B cell (primary cell): Measurements from ENCODE around the gene GDF11. TPM values are rescaled to one million over a fixed set of nuclear protein-coding genes. Genes with fewer than 3 reads are reported as not detected.

ENCODE experiments used
- ATAC-seq: fragments of 200-7000 bp; cut with Tn5 transposase; one replicate; pipeline ENCODE4 v1.10.0; 2021; ENCODE audit warnings: low read depth, mild to moderate bottlenecking, moderate number of reproducible peaks, moderate library complexity
- CTCF ChIA-PET: fragments of 350-600 bp; sonication (Branson Sonifier 250); formaldehyde crosslinking; loops from one replicate; lab custom pipeline; 2021; ENCODE audit warnings: antibody characterized with exemption, inconsistent platforms; lab: Charles Lee
- POLR2A ChIA-PET: fragments of 350-600 bp; sonication (Branson Sonifier 250); formaldehyde crosslinking; loops from one replicate; lab custom pipeline; 2021; ENCODE audit warnings: antibody characterized with exemption; lab: Charles Lee
- DNase-seq: peaks from one replicate; pipeline ENCODE4 v3.0.0; 2013
- H2AFZ ChIP-seq: 2 replicates; pipeline ENCODE4 v1.6.1; 2012; ENCODE audit warnings: mild to moderate bottlenecking, low read depth, low read length; ENCODE audit not compliant: insufficient read depth, poor library complexity, severe bottlenecking
- H3K27ac ChIP-seq, 2 donors: 1 replicate in 1 of 2; 2 replicates in 1 of 2; pipeline ENCODE4 v1.5.1; 2012 to 2013; ENCODE audit warnings: low read length in 2 of 2, mild to moderate bottlenecking in 2 of 2, moderate library complexity in 1 of 2
- H3K27me3 ChIP-seq, 4 experiments: fragments of 200-600 bp in 1 of 4; sonication (generic) in 1 of 4; replicated peaks in 1 of 4; 1 replicate in 2 of 4; 2 replicates in 2 of 4; pipeline versions ENCODE4 v1.6.1 to v1.7.0; 2013 to 2016; ENCODE audit warnings: low read length in 3 of 4, mild to moderate bottlenecking in 2 of 4, mixed read lengths in 1 of 4, moderate library complexity in 1 of 4; ENCODE audit not compliant: insufficient read depth in 4 of 4, control insufficient read depth in 3 of 4; ENCODE audit errors: control extremely low read depth in 1 of 4
- H3K36me3 ChIP-seq, 2 experiments: replicated peaks in 1 of 2; 1 replicate in 1 of 2; 2 replicates in 1 of 2; pipeline versions ENCODE4 v1.6.1 to v1.7.1; 2013; ENCODE audit warnings: low read length in 1 of 2; ENCODE audit not compliant: insufficient read depth in 2 of 2, control insufficient read depth in 1 of 2; ENCODE audit errors: control extremely low read depth in 1 of 2, extremely low read depth in 1 of 2
- H3K4me1 ChIP-seq, 2 donors: fragments of 200-600 bp in 1 of 2; sonication (generic) in 1 of 2; 1 replicate in 1 of 2; 2 replicates in 1 of 2; pipeline versions ENCODE4 v1.5.1 to v1.6.1; 2013 to 2017; ENCODE audit warnings: low read length in 2 of 2; ENCODE audit not compliant: control insufficient read depth in 2 of 2, insufficient read depth in 2 of 2
- H3K4me2 ChIP-seq: replicated peaks from 2 replicates; pipeline ENCODE3; 2012; ENCODE audit warnings: mild to moderate bottlenecking, low read depth, low read length; ENCODE audit not compliant: poor library complexity, severe bottlenecking
- H3K4me3 ChIP-seq, 5 experiments: fragments of 200-600 bp in 1 of 5; sonication (generic) in 1 of 5; 1 replicate in 3 of 5; 2 replicates in 2 of 5; pipeline versions ENCODE4 v1.5.1 to v1.7.0; 2011 to 2016; ENCODE audit warnings: low read length in 4 of 5, mild to moderate bottlenecking in 4 of 5, low read depth in 2 of 5, control low read depth in 1 of 5, moderate library complexity in 1 of 5; ENCODE audit not compliant: insufficient read depth in 1 of 5; ENCODE audit errors: control extremely low read depth in 1 of 5, extremely low read depth in 1 of 5
- H3K79me2 ChIP-seq: fragments of 200-600 bp; sonication (generic); one replicate; pipeline ENCODE4 v1.6.0; 2016; ENCODE audit warnings: low read length; ENCODE audit not compliant: control insufficient read depth, insufficient read depth
- H3K9ac ChIP-seq: fragments of 200-600 bp; sonication (generic); 2 replicates; pipeline ENCODE4 v1.6.1; 2017; ENCODE audit warnings: mild to moderate bottlenecking, low read length, moderate library complexity
- H3K9me3 ChIP-seq, 3 donors: one replicate each; pipeline versions ENCODE4 v1.6.1 to v1.7.1; 2013; ENCODE audit warnings: low read length in 2 of 3; ENCODE audit not compliant: control insufficient read depth in 2 of 3, insufficient read depth in 1 of 3; ENCODE audit errors: control extremely low read depth in 1 of 3
- H4K20me1 ChIP-seq: 2 replicates; pipeline ENCODE4 v1.6.0; 2012; ENCODE audit warnings: mild to moderate bottlenecking, low read length; ENCODE audit not compliant: insufficient read depth, control insufficient read depth, poor library complexity, severe bottlenecking
- H3K27ac Mint-ChIP-seq: one replicate; pipeline ENCODE4 v1.8.0; 2021; ENCODE audit warnings: mixed read lengths
- H3K27me3 Mint-ChIP-seq: one replicate; pipeline ENCODE4 v1.8.0; 2021; ENCODE audit warnings: mixed read lengths
- H3K4me1 Mint-ChIP-seq: one replicate; pipeline ENCODE4 v1.8.0; 2021; ENCODE audit warnings: mixed read lengths
- H3K4me3 Mint-ChIP-seq: one replicate; pipeline ENCODE4 v1.8.0; 2021; ENCODE audit warnings: mixed read lengths
- H3K9me3 Mint-ChIP-seq: one replicate; pipeline ENCODE4 v1.8.0; 2022; ENCODE audit warnings: mixed read lengths; ENCODE audit not compliant: insufficient read depth
- CTCF ChIP-seq: fragments of 200-600 bp; IDR thresholded peaks from one replicate; pipeline ENCODE4 v1.8.0; 2022; ENCODE audit warnings: antibody characterized with exemption, mild to moderate bottlenecking
- EZH2 ChIP-seq: IDR thresholded peaks from 2 replicates; pipeline ENCODE4 v1.6.1; 2012; ENCODE audit warnings: borderline replicate concordance, low read depth, mild to moderate bottlenecking, moderate library complexity, low read length; ENCODE audit not compliant: insufficient read depth, poor library complexity, severe bottlenecking
- WGBS: methylation state at CpG from one replicate; pipeline ENCODE4 v1.1.5; 2013; ENCODE audit warnings: missing lambda C conversion rate; ENCODE audit not compliant: insufficient coverage; 5-methylcytosine and 5-hydroxymethylcytosine counted together
- intact Hi-C: fragments of 100-400 bp; cut with micrococcal nuclease; formaldehyde crosslinking; loops from one replicate; pipeline ENCODE4 v1.10.0; 2022
- polyA plus RNA-seq: library from polyadenylated mRNA; depleted of rRNA; stranded (reverse); fragments of >200 nt; gene quantifications from 2 replicates; pipeline ENCODE4 v1.2.3, GENCODE V29; 2012
- total RNA-seq, 2 donors: library from RNA; stranded (reverse); fragments of 120-200 nt in 1 of 2; gene quantifications; 1 replicate in 1 of 2; 2 replicates in 1 of 2; pipeline versions ENCODE4 v1.2.3 to v1.2.4, GENCODE V29; 2013 to 2022

GDF11 gene
- total and polyA plus RNA-seq, 2 donors (not counting 1 experiment from before 2014, with no cell fraction given): 4.4 to 11.3 TPM

GRCh38 chr12:55715833-55716581 is 26.9 kb upstream of the GDF11 start, which contains the start of gene BLOC1S1:
Gene BLOC1S1, plus strand, starts transcription at chr12:55716046. Its CDS starts 6 bp downstream, at chr12:55716052.
- no peaks in the 10 kb centered on the region for H3K9me3 ChIP-seq
- peak within 1 kb of the TSS; percentile 86 to 98 (median 97) for H3K4me3 ChIP-seq
- H4K20me1 ChIP-seq: peaks cover 23% of the 10 kb centered on the region
- H3K9ac ChIP-seq: peak within 1 kb of the TSS; percentile 73
- ChIA-PET POLR2A (interaction anchor here (1.0 to 2.0 kb wide), 9 partner anchors 8 to 258 kb away, joined by 3 to 6 read pairs (median 4); partner anchors contain the start of genes CD63, ITGA7, ORMDL2 and RAB5B), CTCF (interaction anchor here (0.8 to 11.0 kb wide), 14 partner anchors 9 to 492 kb away, joined by 3 to 147 read pairs (median 4); partner anchors contain the start of genes CD63, ORMDL2 and SARNP)
- H3K79me2 ChIP-seq: peaks cover 25% of the 10 kb centered on the region
- H3K27ac ChIP-seq: peak within 1 kb of the TSS; percentile 81 to 84
- peaks cover 38% of the 10 kb centered on the region for H3K4me1 Mint-ChIP-seq
- 0% methylated on average over 37 of the region's 42 CpGs for WGBS
- peak within 1 kb of the TSS; percentile 80 for H3K4me2 ChIP-seq
- intact Hi-C loops: loop anchor here (1.0 to 2.0 kb wide), 6 partner anchors 8 to 257 kb away; partner anchors contain the start of genes CD63, PYM1 and SARNP
- no peak for TF ChIP-seq EZH2
- no peak for TF ChIP-seq CTCF
- H3K27me3 Mint-ChIP-seq: no peaks in the 10 kb centered on the region
- DNase-seq (peak; percentile 95), ATAC-seq (peak; percentile 95)
- H2AFZ ChIP-seq: peak within 1 kb of the TSS; percentile 90
- peak within 1 kb of the TSS; percentile 98 for H3K4me3 Mint-ChIP-seq
- peak within 1 kb of the TSS; percentile 99 for H3K27ac Mint-ChIP-seq
- no peaks in the 10 kb centered on the region for H3K27me3 ChIP-seq
- H3K9me3 Mint-ChIP-seq: no peaks in the 10 kb centered on the region
- H3K4me1 ChIP-seq: peaks cover 16 to 30% of the 10 kb centered on the region in 2 donors
- H3K36me3 ChIP-seq: peaks cover 0 to 18% of the 10 kb centered on the region in 2 experiments
